Natural killer cell (primary cell): ENCODE data around the gene UHRF2. TPM values are rescaled to one million over a fixed set of nuclear protein-coding genes. Genes with fewer than 3 reads are reported as not detected.

Experiments
- ATAC-seq, 3 donors: fragments of 150-1000 bp in 2 of 3; fragments of 200-7000 bp in 1 of 3; cut with Tn5 transposase; 1 replicate in 1 of 3; 2 replicates in 2 of 3; pipeline ENCODE4 v1.10.0; 2021; ENCODE audit warnings: mild to moderate bottlenecking in 2 of 3, moderate library complexity in 2 of 3
- DNase-seq, 2 donors: peaks; one replicate each; pipeline versions ENCODE4 v3.0.0 to v3.0.0-alpha.2; 2013 to 2021; ENCODE audit warnings: mixed read lengths in 1 of 2
- H3K27ac ChIP-seq: one replicate; pipeline ENCODE4 v1.5.1; 2013; ENCODE audit warnings: mild to moderate bottlenecking, low read length
- H3K27me3 ChIP-seq: one replicate; pipeline ENCODE4 v1.6.1; 2013; ENCODE audit warnings: low read length; ENCODE audit not compliant: control insufficient read depth, insufficient read depth
- H3K36me3 ChIP-seq: one replicate; pipeline ENCODE4 v1.6.1; 2013; ENCODE audit warnings: low read length; ENCODE audit not compliant: control insufficient read depth, insufficient read depth
- H3K4me1 ChIP-seq: one replicate; pipeline ENCODE4 v1.6.1; 2013; ENCODE audit warnings: low read length; ENCODE audit not compliant: control insufficient read depth, insufficient read depth
- H3K4me3 ChIP-seq: one replicate; pipeline ENCODE4 v1.5.1; 2013; ENCODE audit warnings: low read length
- H3K9me3 ChIP-seq: one replicate; pipeline ENCODE4 v1.6.1; 2013; ENCODE audit warnings: low read length; ENCODE audit not compliant: control insufficient read depth, insufficient read depth
- H3K27ac Mint-ChIP-seq, 2 donors: one replicate each; pipeline ENCODE4 v1.8.0; 2022; ENCODE audit warnings: mild to moderate bottlenecking in 2 of 2, mixed read lengths in 2 of 2, moderate library complexity in 1 of 2
- H3K27me3 Mint-ChIP-seq, 2 donors: one replicate each; pipeline ENCODE4 v1.8.0; 2022; ENCODE audit warnings: low read depth in 2 of 2, mixed read lengths in 2 of 2
- H3K36me3 Mint-ChIP-seq: one replicate; pipeline ENCODE4 v1.8.0; 2022; ENCODE audit warnings: mixed read lengths
- H3K4me1 Mint-ChIP-seq, 2 donors: one replicate each; pipeline ENCODE4 v1.8.0; 2022; ENCODE audit warnings: mixed read lengths in 2 of 2
- H3K4me3 Mint-ChIP-seq: one replicate; pipeline ENCODE4 v1.8.0; 2022; ENCODE audit warnings: mild to moderate bottlenecking, moderate library complexity, mixed read lengths
- H3K9me3 Mint-ChIP-seq, 2 donors: one replicate each; pipeline ENCODE4 v1.8.0; 2022; ENCODE audit warnings: mixed read lengths in 2 of 2
- CTCF ChIP-seq: fragments of 200-600 bp; IDR thresholded peaks from one replicate; pipeline ENCODE4 v1.8.0; 2022; ENCODE audit warnings: antibody characterized with exemption
- WGBS: methylation state at CpG from one replicate; pipeline ENCODE4 v1.1.7; 2013; ENCODE audit warnings: missing lambda C conversion rate; ENCODE audit not compliant: insufficient coverage; 5-methylcytosine and 5-hydroxymethylcytosine counted together
- intact Hi-C: fragments of 100-400 bp; cut with micrococcal nuclease; formaldehyde crosslinking; loops from one replicate; pipeline ENCODE4 v1.14.2; 2022
- total RNA-seq, 4 donors: library from RNA; stranded (reverse); fragments of 120-200 nt in 1 of 4; gene quantifications; one replicate each; pipeline versions ENCODE4 v1.2.3 to v1.2.4, GENCODE V29; 2013 to 2022

Gene UHRF2
- total RNA-seq, 3 donors from 2014 or later (not counting 1 experiment from before 2014, with no cell fraction given) = 118 to 130 (median 120) TPM

- H3K9me3 Mint-ChIP-seq = no peaks in the 10 kb centered on the region
- Histone ChIP-seq H3K36me3 (no peaks in the 10 kb centered on the region), H3K4me1 (peaks cover 16% of the 10 kb centered on the region), H3K27ac (no peak overlapping the region), H3K4me3 (no peak overlapping the region), H3K27me3 (no peaks in the 10 kb centered on the region), H3K9me3 (no peaks in the 10 kb centered on the region)
- no peaks in the 10 kb centered on the region for H3K27me3 Mint-ChIP-seq
- TF ChIP-seq CTCF = no peak
- intact Hi-C loops = loop anchor here (2.0 to 10.0 kb wide), 3 partner anchors 37 to 570 kb away; a partner anchor contains a TSS
- H3K4me1 Mint-ChIP-seq = peaks cover 43 to 52% of the 10 kb centered on the region in 2 donors
- peak overlapping the region; percentile 85 to 86 for H3K27ac Mint-ChIP-seq
- DNase-seq (peak in 1 of 2 donors; percentile 24), ATAC-seq (no peak)
- H3K4me3 Mint-ChIP-seq = peak overlapping the region; percentile 92
- H3K36me3 Mint-ChIP-seq = no peaks in the 10 kb centered on the region
- 23% methylated on average over 3 of the region's 5 CpGs for WGBS
Observed at GRCh38 chr9:6415266-6415665, 2.3 kb downstream of the UHRF2 start.

GRCh38 chr9:6417186-6417585, 4.2 kb downstream of the UHRF2 start:
- intact Hi-C loops = loop anchor here (5.0 to 10.0 kb wide), 2 partner anchors 35 to 572 kb away; no protein-coding TSS in a partner anchor

GRCh38 chr9:6418764-6419163, 5.8 kb downstream of the UHRF2 start:
- Histone ChIP-seq H3K27ac (no peak overlapping the region), H3K9me3 (no peaks in the 10 kb centered on the region), H3K4me3 (no peak overlapping the region), H3K27me3 (no peaks in the 10 kb centered on the region), H3K36me3 (no peaks in the 10 kb centered on the region), H3K4me1 (peaks cover 5% of the 10 kb centered on the region)
- intact Hi-C loops = loop anchor here (5.0 to 10.0 kb wide), 2 partner anchors 34 to 574 kb away; no protein-coding TSS in a partner anchor
- H3K4me1 Mint-ChIP-seq = peaks cover 55 to 64% of the 10 kb centered on the region in 2 donors
- no peaks in the 10 kb centered on the region for H3K9me3 Mint-ChIP-seq
- peak overlapping the region; percentile 36 to 38 for H3K27ac Mint-ChIP-seq
- H3K36me3 Mint-ChIP-seq = no peaks in the 10 kb centered on the region
- DNase-seq (peak in 1 of 2 donors; percentile 32), ATAC-seq (no peak)
- 80% methylated on average over 3 of the region's 3 CpGs for WGBS
- H3K4me3 Mint-ChIP-seq = no peak overlapping the region
- no peak for TF ChIP-seq CTCF
- H3K27me3 Mint-ChIP-seq = no peaks in the 10 kb centered on the region

More at GRCh38 chr9:6417186-6417585, 4.2 kb downstream of the UHRF2 start:
- Histone ChIP-seq H3K36me3 (no peaks in the 10 kb centered on the region), H3K4me3 (no peak overlapping the region), H3K4me1 (peaks cover 10% of the 10 kb centered on the region), H3K27me3 (no peaks in the 10 kb centered on the region), H3K9me3 (no peaks in the 10 kb centered on the region), H3K27ac (no peak overlapping the region)
- TF ChIP-seq CTCF = no peak
- no peak overlapping the region for H3K4me3 Mint-ChIP-seq
- peak overlapping the region in 1 of 2 donors; percentile 28 for H3K27ac Mint-ChIP-seq
- no peaks in the 10 kb centered on the region for H3K9me3 Mint-ChIP-seq
- H3K27me3 Mint-ChIP-seq = no peaks in the 10 kb centered on the region
- DNase-seq (no peak), ATAC-seq (no peak)
- 25% methylated on average over 2 of the region's 3 CpGs for WGBS
- H3K36me3 Mint-ChIP-seq = no peaks in the 10 kb centered on the region
- H3K4me1 Mint-ChIP-seq = peaks cover 51 to 61% of the 10 kb centered on the region in 2 donors

GRCh38 chr9:6424940-6425339, 11.9 kb downstream of the UHRF2 start:
- H3K4me1 Mint-ChIP-seq = peaks cover 27 to 51% of the 10 kb centered on the region in 2 donors
- no peak for TF ChIP-seq CTCF
- Histone ChIP-seq H3K27me3 (no peaks in the 10 kb centered on the region), H3K27ac (no peak overlapping the region), H3K36me3 (peaks cover 6% of the 10 kb centered on the region), H3K4me3 (no peak overlapping the region), H3K9me3 (no peaks in the 10 kb centered on the region), H3K4me1 (peaks cover 14% of the 10 kb centered on the region)
- DNase-seq (no peak), ATAC-seq (no peak)
- H3K36me3 Mint-ChIP-seq = no peaks in the 10 kb centered on the region
- peak overlapping the region; percentile 18 to 38 for H3K27ac Mint-ChIP-seq
- no peaks in the 10 kb centered on the region for H3K9me3 Mint-ChIP-seq
- H3K4me3 Mint-ChIP-seq = no peak overlapping the region
- intact Hi-C loops = no loop called here
- no peaks in the 10 kb centered on the region for H3K27me3 Mint-ChIP-seq
- no CpG with 5 or more reads among the region's 1 CpG for WGBS
